ENCODE results near the gene CASQ2. TPM values are rescaled to one million over a fixed set of nuclear protein-coding genes. Genes with fewer than 3 reads are reported as not detected.
"Not testable (repeated sequence)": the region's sequence is repeated elsewhere in the genome, so short reads cannot be mapped to it uniquely, and the experiment has no call there.

The CASQ2 gene
- total RNA-seq, 1 donor = not detected

GRCh38 chr1:115782571-115783281 lies 14.2 kb upstream of the CASQ2 start:
- no peak for TF ChIP-seq CTCF (IDR thresholded peaks at IDR 0.05; ENCODE audit: insufficient read depth, low read depth, low read length)
- no peak overlapping the region for H3K4me3 ChIP-seq (ENCODE audit: low read depth, low read length)
- peak; percentile 92 for DNase-seq (ENCODE audit: low read depth)

- no peak for TF ChIP-seq CTCF (IDR thresholded peaks at IDR 0.05; ENCODE audit: insufficient read depth, low read depth, low read length)
- H3K4me3 ChIP-seq (ENCODE audit: low read depth, low read length) = no peak overlapping the region
- DNase-seq (ENCODE audit: low read depth) = no peak
Measured at GRCh38 chr1:115781851-115782250, 13.3 kb upstream of the CASQ2 start.

GRCh38 chr1:115781343-115781742 lies 12.8 kb upstream of the CASQ2 start:
- peak; percentile 77 for DNase-seq (ENCODE audit: low read depth)
- TF ChIP-seq CTCF (IDR thresholded peaks at IDR 0.05; ENCODE audit: insufficient read depth, low read depth, low read length) = no peak
- H3K4me3 ChIP-seq (ENCODE audit: low read depth, low read length) = no peak overlapping the region

GRCh38 chr1:115780655-115781054 lies 12.1 kb upstream of the CASQ2 start:
- DNase-seq (ENCODE audit: low read depth); H3K4me3 ChIP-seq (ENCODE audit: low read depth, low read length): not testable (repeated sequence)

GRCh38 chr1:115779075-115779474 lies 10.6 kb upstream of the CASQ2 start:
- DNase-seq (ENCODE audit: low read depth); H3K4me3 ChIP-seq (ENCODE audit: low read depth, low read length): not testable (repeated sequence)

GRCh38 chr1:115771847-115772457 lies 3.4 kb upstream of the CASQ2 start:
- H3K4me3 ChIP-seq (ENCODE audit: low read depth, low read length) = no peak overlapping the region
- DNase-seq (ENCODE audit: low read depth) = peak; percentile 83
- TF ChIP-seq CTCF (IDR thresholded peaks at IDR 0.05; ENCODE audit: insufficient read depth, low read depth, low read length) = peak; percentile 83

- no peak for DNase-seq (ENCODE audit: low read depth)
- no peak for TF ChIP-seq CTCF (IDR thresholded peaks at IDR 0.05; ENCODE audit: insufficient read depth, low read depth, low read length)
- H3K4me3 ChIP-seq (ENCODE audit: low read depth, low read length) = no peak overlapping the region
Measured at GRCh38 chr1:115771094-115771846, 2.8 kb upstream of the CASQ2 start.
